Bronchial epithelial cell (primary cell): ENCODE results near the gene FAM13C. TPM values are rescaled to one million over a fixed set of nuclear protein-coding genes. Genes with fewer than 3 reads are reported as not detected.
"Not testable (repeated sequence)": the region's sequence is repeated elsewhere in the genome, so short reads cannot be mapped to it uniquely, and the experiment has no call there.

ENCODE experiments used
- DNase-seq: peaks from one replicate; pipeline ENCODE4 v3.0.0-alpha.2; 2010; ENCODE audit warnings: low read depth
- FAIRE-seq: peaks from 2 replicates; lab custom pipeline; 2011; peaks lifted over from hg19 to GRCh38; lab: Jason Lieb, UNC
- H3K27me3 ChIP-seq: 2 replicates; pipeline ENCODE4 v1.5.1; 2011; ENCODE audit warnings: low read length; ENCODE audit not compliant: control insufficient read depth, insufficient read depth
- H3K36me3 ChIP-seq: 2 replicates; pipeline ENCODE4 v1.5.1; 2011; ENCODE audit warnings: low read length; ENCODE audit not compliant: control insufficient read depth, insufficient read depth
- H3K4me3 ChIP-seq: 2 replicates; pipeline ENCODE4 v1.5.1; 2011; ENCODE audit warnings: mild to moderate bottlenecking, low read depth, low read length, control low read depth
- CTCF ChIP-seq: IDR thresholded peaks from 2 replicates; pipeline ENCODE4 v1.5.1; 2011; ENCODE audit warnings: mild to moderate bottlenecking, moderate library complexity, low read length, control low read depth, inconsistent platforms; ENCODE audit not compliant: insufficient read depth, severe bottlenecking
- total RNA-seq: library from RNA; depleted of rRNA; stranded (reverse); fragments of >200 nt; gene quantifications from 2 replicates; pipeline ENCODE4 v1.2.1, GENCODE V29; 2014

Gene FAM13C
- total RNA-seq, 1 donor from 2014 or later, result under 0.01 TPM

GRCh38 chr10:59234816-59235429, 127.4 kb downstream of the FAM13C start:
- DNase-seq, result peak; percentile 49
- TF ChIP-seq CTCF, result peak; percentile 62
- Histone ChIP-seq H3K27me3 (no peaks in the 10 kb centered on the region), H3K4me3 (no peak overlapping the region), H3K36me3 (no peaks in the 10 kb centered on the region)
- FAIRE-seq, result no peak

GRCh38 chr10:59234194-59234593, 128.2 kb downstream of the FAM13C start:
- Histone ChIP-seq H3K27me3 (no peaks in the 10 kb centered on the region), H3K36me3 (no peaks in the 10 kb centered on the region), H3K4me3 (no peak overlapping the region)
- DNase-seq, result no peak
- FAIRE-seq, result no peak
- TF ChIP-seq CTCF, result no peak

- Histone ChIP-seq H3K27me3 (no peaks in the 10 kb centered on the region), H3K36me3 (no peaks in the 10 kb centered on the region), H3K4me3 (no peak overlapping the region)
- FAIRE-seq (no peak), DNase-seq (no peak)
- TF ChIP-seq CTCF, result no peak
Observed at GRCh38 chr10:59229441-59229840, 132.9 kb downstream of the FAM13C start.

GRCh38 chr10:59227136-59227673, 135.1 kb downstream of the FAM13C start:
- Histone ChIP-seq H3K36me3 (no peaks in the 10 kb centered on the region), H3K27me3 (no peaks in the 10 kb centered on the region), H3K4me3 (no peak overlapping the region)
- TF ChIP-seq CTCF, result no peak
- no peak for DNase-seq
- no peak for FAIRE-seq

- no peak for DNase-seq
- H3K4me3 ChIP-seq, result no peak overlapping the region
- H3K36me3 ChIP-seq, result no peaks in the 10 kb centered on the region
- no peaks in the 10 kb centered on the region for H3K27me3 ChIP-seq
- no peak for FAIRE-seq
- TF ChIP-seq CTCF, result no peak
Observed at GRCh38 chr10:59225211-59225610, 137.1 kb downstream of the FAM13C start.

GRCh38 chr10:59223597-59223996, 138.8 kb downstream of the FAM13C start:
- DNase-seq, H3K27me3 ChIP-seq: not testable (repeated sequence)

More at GRCh38 chr10:59223597-59223996, 138.8 kb downstream of the FAM13C start:
- H3K36me3 ChIP-seq, FAIRE-seq, H3K4me3 ChIP-seq: not testable (repeated sequence)
